Hepatocyte (in vitro differentiated cells): ENCODE measurements around the gene NBDY. TPM values are rescaled to one million over a fixed set of nuclear protein-coding genes. Genes with fewer than 3 reads are reported as not detected.

Experiments used
- DNase-seq: peaks from one replicate; pipeline ENCODE4 v3.0.0-alpha.2; 2016; ENCODE audit warnings: low spot score
- H2AFZ ChIP-seq: fragments of 200-600 bp; sonication (generic); 2 replicates; pipeline ENCODE4 v1.6.0; 2016; ENCODE audit warnings: antibody characterized with exemption, mild to moderate bottlenecking
- H3K27ac ChIP-seq: fragments of 200-600 bp; sonication (generic); 2 replicates; pipeline ENCODE4 v1.5.1; 2016; ENCODE audit warnings: mild to moderate bottlenecking
- H3K27me3 ChIP-seq: fragments of 200-600 bp; sonication (generic); 2 replicates; pipeline ENCODE4 v1.6.1; 2016
- H3K36me3 ChIP-seq: fragments of 200-600 bp; sonication (generic); replicated peaks from 2 replicates; pipeline ENCODE4 v1.5.1; 2016; ENCODE audit warnings: low read depth; ENCODE audit not compliant: insufficient read depth
- H3K4me1 ChIP-seq: fragments of 200-600 bp; sonication (generic); 2 replicates; pipeline ENCODE4 v1.5.1; 2016; ENCODE audit warnings: mild to moderate bottlenecking, moderate library complexity; ENCODE audit not compliant: insufficient read depth
- H3K4me2 ChIP-seq: fragments of 200-600 bp; sonication (generic); 2 replicates; pipeline ENCODE4 v1.6.0; 2016
- H3K4me3 ChIP-seq: fragments of 200-600 bp; sonication (generic); 2 replicates; pipeline ENCODE4 v1.5.1; 2016; ENCODE audit warnings: mild to moderate bottlenecking
- H3K79me2 ChIP-seq: fragments of 200-600 bp; sonication (generic); 2 replicates; pipeline ENCODE4 v1.6.0; 2017; ENCODE audit warnings: mild to moderate bottlenecking
- H3K9me2 ChIP-seq: fragments of 200-600 bp; sonication (generic); replicated peaks from 2 replicates; pipeline ENCODE4 v1.6.0; 2017; ENCODE audit warnings: mild to moderate bottlenecking; ENCODE audit not compliant: insufficient read depth
- H3K9me3 ChIP-seq: fragments of 200-600 bp; sonication (generic); 2 replicates; pipeline ENCODE4 v1.5.1; 2016; ENCODE audit warnings: low read depth, mild to moderate bottlenecking
- H4K20me1 ChIP-seq: fragments of 200-600 bp; sonication (generic); 2 replicates; pipeline ENCODE4 v1.6.0; 2016; ENCODE audit warnings: mild to moderate bottlenecking; ENCODE audit not compliant: insufficient read depth, poor library complexity, severe bottlenecking
- CTCF ChIP-seq: fragments of 200-600 bp; sonication (generic); IDR thresholded peaks from 2 replicates; pipeline ENCODE4 v1.5.1; 2016; ENCODE audit warnings: antibody characterized with exemption, mild to moderate bottlenecking; ENCODE audit not compliant: poor library complexity
- EZH2 ChIP-seq: fragments of 200-600 bp; sonication (generic); IDR thresholded peaks from 2 replicates; pipeline ENCODE4 v1.6.1; 2016; ENCODE audit warnings: antibody characterized with exemption, mild to moderate bottlenecking, borderline replicate concordance
- EZH2phosphoT487 ChIP-seq: fragments of 200-600 bp; sonication (generic); IDR thresholded peaks from one replicate; pipeline ENCODE4 v1.6.1; 2018; ENCODE audit warnings: antibody characterized with exemption, mild to moderate bottlenecking, low read depth, moderate library complexity; ENCODE audit not compliant: unreplicated experiment, severe bottlenecking
- WGBS: methylation state at CpG from one replicate; pipeline ENCODE4 v1.1.6; 2016; ENCODE audit warnings: low lambda C conversion rate; ENCODE audit errors: missing lambda C conversion rate; 5-methylcytosine and 5-hydroxymethylcytosine counted together
- polyA plus RNA-seq: library from polyadenylated mRNA; unstranded; fragments of >200 nt; fragmentation: Nextera tagmentation; extraction: Ambion mirVana; gene quantifications from 2 replicates; pipeline ENCODE4 v1.2.1, GENCODE V29; 2016
- total RNA-seq: library from RNA; depleted of rRNA; stranded (reverse); fragments of >200 nt; gene quantifications from 2 replicates; pipeline ENCODE4 v1.2.3, GENCODE V29; 2014

Gene NBDY
- total and polyA plus RNA-seq, 2 experiments from 2014 or later = 20.4 to 166 TPM

DNA sequence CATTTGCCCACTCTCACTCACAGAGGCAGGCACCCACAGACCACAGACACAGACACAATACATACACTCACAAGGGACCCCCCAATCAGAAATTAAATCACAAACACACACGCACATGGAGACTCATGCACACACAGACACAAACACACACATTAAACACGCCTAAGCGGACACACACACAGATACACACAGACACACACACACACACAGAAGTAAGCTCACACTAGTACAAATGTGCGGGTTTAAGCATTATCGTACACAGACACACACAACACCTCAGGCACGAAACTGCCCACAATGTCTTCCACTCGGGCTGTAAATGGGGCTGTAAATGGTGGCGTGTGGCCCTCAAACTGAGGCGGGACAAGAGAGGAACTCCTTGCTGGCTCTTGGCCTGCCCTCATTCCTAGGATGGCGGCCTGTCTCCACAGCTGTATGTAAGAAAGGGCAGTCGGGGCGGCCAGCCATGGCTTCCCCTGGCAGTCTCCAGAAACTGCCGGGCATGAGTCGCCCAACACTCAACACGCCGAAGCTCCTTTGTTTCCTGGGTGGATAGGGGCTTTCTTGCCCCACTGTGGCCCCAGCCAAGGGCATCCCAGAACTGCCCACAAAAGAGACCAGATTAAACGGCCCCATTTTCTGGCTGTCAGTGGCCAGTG lies 53.9 kb downstream of the NBDY start:
- H2AFZ ChIP-seq = no peak overlapping the region

GRCh38 chrX:56783450-56783831 lies 54.4 kb downstream of the NBDY start:
- Histone ChIP-seq H3K4me2 (no peak overlapping the region), H3K27ac (no peak overlapping the region), H3K4me3 (no peak overlapping the region)

More for the DNA sequence above, 53.9 kb downstream of the NBDY start:
- WGBS = 92% methylated on average over 17 of the region's 17 CpGs
- H3K27me3 ChIP-seq = no peaks in the 10 kb centered on the region
- no peak for DNase-seq
- TF ChIP-seq CTCF = no peak
- TF ChIP-seq EZH2phosphoT487 = no peak
- no peak for TF ChIP-seq EZH2
- no peaks in the 10 kb centered on the region for H3K9me3 ChIP-seq
- H3K4me2 ChIP-seq = no peak overlapping the region
- no peaks in the 10 kb centered on the region for H3K36me3 ChIP-seq
- H4K20me1 ChIP-seq = no peaks in the 10 kb centered on the region
- H3K4me1 ChIP-seq = no peaks in the 10 kb centered on the region
- no peaks in the 10 kb centered on the region for H3K79me2 ChIP-seq
- no peak overlapping the region for H3K27ac ChIP-seq
- no peaks in the 10 kb centered on the region for H3K9me2 ChIP-seq
- no peak overlapping the region for H3K4me3 ChIP-seq

DNA sequence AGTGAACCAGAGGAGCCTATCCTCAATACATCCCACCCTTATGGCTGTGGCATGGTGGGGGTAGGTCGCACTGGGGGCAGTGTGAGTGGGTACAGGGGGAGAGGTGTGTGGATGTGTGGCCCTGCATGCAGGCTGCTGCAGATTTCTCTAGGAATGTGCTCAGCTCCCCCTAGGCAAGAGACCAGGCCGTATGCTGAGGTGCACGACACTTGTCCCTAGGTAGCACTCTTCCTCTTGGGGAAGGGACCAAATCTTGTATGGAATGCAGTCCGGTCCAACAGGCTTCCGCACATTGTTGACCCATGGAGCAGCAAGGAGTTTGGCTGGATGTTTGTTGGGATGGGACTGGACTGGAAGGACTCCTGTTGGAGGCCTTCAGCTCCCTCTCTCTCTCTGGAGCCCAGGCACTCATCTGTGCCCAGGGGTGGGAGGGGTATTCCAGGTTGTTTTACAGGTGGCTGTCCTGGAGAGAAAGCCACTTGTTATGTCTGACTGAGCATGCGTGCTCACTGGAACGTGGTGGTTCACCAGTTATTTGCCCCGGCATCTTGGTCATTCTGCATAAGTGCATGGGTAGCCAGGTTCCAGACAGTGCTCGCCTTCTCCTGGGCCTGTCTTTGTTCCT lies 55.1 kb downstream of the NBDY start:
- no peaks in the 10 kb centered on the region for H3K9me3 ChIP-seq
- TF ChIP-seq CTCF (no peak), EZH2phosphoT487 (no peak), EZH2 (no peak)
- no peaks in the 10 kb centered on the region for H3K4me1 ChIP-seq
- H2AFZ ChIP-seq = no peak overlapping the region
- no peaks in the 10 kb centered on the region for H3K9me2 ChIP-seq
- 92% methylated on average over 9 of the region's 9 CpGs for WGBS
- no peak overlapping the region for H3K4me3 ChIP-seq
- no peaks in the 10 kb centered on the region for H4K20me1 ChIP-seq
- H3K79me2 ChIP-seq = no peaks in the 10 kb centered on the region
- H3K4me2 ChIP-seq = no peak overlapping the region
- H3K27me3 ChIP-seq = no peaks in the 10 kb centered on the region
- H3K36me3 ChIP-seq = no peaks in the 10 kb centered on the region
- no peak for DNase-seq
- H3K27ac ChIP-seq = no peak overlapping the region

More at GRCh38 chrX:56783450-56783831, 54.4 kb downstream of the NBDY start:
- no peak for DNase-seq
- Histone ChIP-seq H2AFZ (no peak overlapping the region), H3K79me2 (no peaks in the 10 kb centered on the region), H3K36me3 (no peaks in the 10 kb centered on the region), H4K20me1 (no peaks in the 10 kb centered on the region), H3K9me2 (no peaks in the 10 kb centered on the region), H3K4me1 (no peaks in the 10 kb centered on the region), H3K27me3 (no peaks in the 10 kb centered on the region), H3K9me3 (no peaks in the 10 kb centered on the region)
- 92% methylated on average over 12 of the region's 12 CpGs for WGBS
- TF ChIP-seq EZH2phosphoT487 = no peak
- no peak for TF ChIP-seq EZH2
- TF ChIP-seq CTCF = no peak
